Hepatocyte (in vitro differentiated cells): ENCODE data around the gene SETD1A. TPM values are rescaled to one million over a fixed set of nuclear protein-coding genes. Genes with fewer than 3 reads are reported as not detected.
A peak's percentile ranks its signal among the peaks of the same experiment; 100 is the strongest.

Experiments used
- DNase-seq: peaks from one replicate; pipeline ENCODE4 v3.0.0-alpha.2; 2016; ENCODE audit warnings: low spot score
- H2AFZ ChIP-seq: fragments of 200-600 bp; sonication (generic); 2 replicates; pipeline ENCODE4 v1.6.0; 2016; ENCODE audit warnings: antibody characterized with exemption, mild to moderate bottlenecking
- H3K27ac ChIP-seq: fragments of 200-600 bp; sonication (generic); 2 replicates; pipeline ENCODE4 v1.5.1; 2016; ENCODE audit warnings: mild to moderate bottlenecking
- H3K27me3 ChIP-seq: fragments of 200-600 bp; sonication (generic); 2 replicates; pipeline ENCODE4 v1.6.1; 2016
- H3K36me3 ChIP-seq: fragments of 200-600 bp; sonication (generic); replicated peaks from 2 replicates; pipeline ENCODE4 v1.5.1; 2016; ENCODE audit warnings: low read depth; ENCODE audit not compliant: insufficient read depth
- H3K4me1 ChIP-seq: fragments of 200-600 bp; sonication (generic); 2 replicates; pipeline ENCODE4 v1.5.1; 2016; ENCODE audit warnings: mild to moderate bottlenecking, moderate library complexity; ENCODE audit not compliant: insufficient read depth
- H3K4me2 ChIP-seq: fragments of 200-600 bp; sonication (generic); 2 replicates; pipeline ENCODE4 v1.6.0; 2016
- H3K4me3 ChIP-seq: fragments of 200-600 bp; sonication (generic); 2 replicates; pipeline ENCODE4 v1.5.1; 2016; ENCODE audit warnings: mild to moderate bottlenecking
- H3K79me2 ChIP-seq: fragments of 200-600 bp; sonication (generic); 2 replicates; pipeline ENCODE4 v1.6.0; 2017; ENCODE audit warnings: mild to moderate bottlenecking
- H3K9me2 ChIP-seq: fragments of 200-600 bp; sonication (generic); replicated peaks from 2 replicates; pipeline ENCODE4 v1.6.0; 2017; ENCODE audit warnings: mild to moderate bottlenecking; ENCODE audit not compliant: insufficient read depth
- H3K9me3 ChIP-seq: fragments of 200-600 bp; sonication (generic); 2 replicates; pipeline ENCODE4 v1.5.1; 2016; ENCODE audit warnings: low read depth, mild to moderate bottlenecking
- H4K20me1 ChIP-seq: fragments of 200-600 bp; sonication (generic); 2 replicates; pipeline ENCODE4 v1.6.0; 2016; ENCODE audit warnings: mild to moderate bottlenecking; ENCODE audit not compliant: insufficient read depth, poor library complexity, severe bottlenecking
- CTCF ChIP-seq: fragments of 200-600 bp; sonication (generic); IDR thresholded peaks from 2 replicates; pipeline ENCODE4 v1.5.1; 2016; ENCODE audit warnings: antibody characterized with exemption, mild to moderate bottlenecking; ENCODE audit not compliant: poor library complexity
- EZH2 ChIP-seq: fragments of 200-600 bp; sonication (generic); IDR thresholded peaks from 2 replicates; pipeline ENCODE4 v1.6.1; 2016; ENCODE audit warnings: antibody characterized with exemption, mild to moderate bottlenecking, borderline replicate concordance
- EZH2phosphoT487 ChIP-seq: fragments of 200-600 bp; sonication (generic); IDR thresholded peaks from one replicate; pipeline ENCODE4 v1.6.1; 2018; ENCODE audit warnings: antibody characterized with exemption, mild to moderate bottlenecking, low read depth, moderate library complexity; ENCODE audit not compliant: unreplicated experiment, severe bottlenecking
- WGBS: methylation state at CpG from one replicate; pipeline ENCODE4 v1.1.6; 2016; ENCODE audit warnings: low lambda C conversion rate; ENCODE audit errors: missing lambda C conversion rate; 5-methylcytosine and 5-hydroxymethylcytosine counted together
- polyA plus RNA-seq: library from polyadenylated mRNA; unstranded; fragments of >200 nt; fragmentation: Nextera tagmentation; extraction: Ambion mirVana; gene quantifications from 2 replicates; pipeline ENCODE4 v1.2.1, GENCODE V29; 2016
- total RNA-seq: library from RNA; depleted of rRNA; stranded (reverse); fragments of >200 nt; gene quantifications from 2 replicates; pipeline ENCODE4 v1.2.3, GENCODE V29; 2014

Gene SETD1A
- total and polyA plus RNA-seq, 2 experiments from 2014 or later: 2.2 to 2.7 TPM

- DNase-seq: peak; percentile 86
- H4K20me1 ChIP-seq: no peaks in the 10 kb centered on the region
- H2AFZ ChIP-seq: peak within 1 kb of the TSS; percentile 84
- H3K9me3 ChIP-seq: no peaks in the 10 kb centered on the region
- H3K9me2 ChIP-seq: no peaks in the 10 kb centered on the region
- H3K36me3 ChIP-seq: no peaks in the 10 kb centered on the region
- H3K4me1 ChIP-seq: peaks cover 19% of the 10 kb centered on the region
- WGBS: 0% methylated on average over 25 of the region's 70 CpGs
- H3K27me3 ChIP-seq: no peaks in the 10 kb centered on the region
- TF ChIP-seq CTCF (no peak), EZH2phosphoT487 (no peak)
- peak within 1 kb of the TSS; percentile 96 for H3K4me2 ChIP-seq
- H3K27ac ChIP-seq: peak within 1 kb of the TSS; percentile 98
- H3K79me2 ChIP-seq: peaks cover 35% of the 10 kb centered on the region
- H3K4me3 ChIP-seq: peak within 1 kb of the TSS; percentile 99
Observed at GRCh38 chr16:30948667-30949649, 8.6 kb upstream of the SETD1A start, which contains the start of gene ORAI3. ORAI3 (plus strand) TSS chr16:30949068; CDS start chr16:30949290, 222 bp downstream.

- H3K9me2 ChIP-seq: no peaks in the 10 kb centered on the region
- peaks cover 27% of the 10 kb centered on the region for H3K79me2 ChIP-seq
- H3K9me3 ChIP-seq: no peaks in the 10 kb centered on the region
- peak overlapping the region; percentile 98 for H3K27ac ChIP-seq
- H3K36me3 ChIP-seq: no peaks in the 10 kb centered on the region
- H3K4me3 ChIP-seq: peak overlapping the region; percentile 99
- H3K4me2 ChIP-seq: peak overlapping the region; percentile 96
- no peaks in the 10 kb centered on the region for H3K27me3 ChIP-seq
- peak; percentile 84 for DNase-seq
- 7% methylated on average over 19 of the region's 21 CpGs for WGBS
- no peak for TF ChIP-seq CTCF
- no peak for TF ChIP-seq EZH2phosphoT487
- no peak for TF ChIP-seq EZH2
- no peak overlapping the region for H2AFZ ChIP-seq
- H3K4me1 ChIP-seq: peaks cover 19% of the 10 kb centered on the region
- H4K20me1 ChIP-seq: no peaks in the 10 kb centered on the region
Observed at GRCh38 chr16:30949650-30950515, 7.7 kb upstream of the SETD1A start.

- Histone ChIP-seq H3K9me3 (no peaks in the 10 kb centered on the region), H3K4me1 (peaks cover 19% of the 10 kb centered on the region), H3K9me2 (no peaks in the 10 kb centered on the region), H2AFZ (no peak overlapping the region), H3K27ac (peak overlapping the region; percentile 66), H3K4me2 (peak overlapping the region; percentile 96), H3K36me3 (no peaks in the 10 kb centered on the region), H3K4me3 (no peak overlapping the region), H3K79me2 (peaks cover 24% of the 10 kb centered on the region), H3K27me3 (no peaks in the 10 kb centered on the region), H4K20me1 (no peaks in the 10 kb centered on the region)
- no peak for TF ChIP-seq CTCF
- TF ChIP-seq EZH2phosphoT487: no peak
- no peak for TF ChIP-seq EZH2
- DNase-seq: no peak
- WGBS: 81% methylated on average over 8 of the region's 8 CpGs
Observed at GRCh38 chr16:30950516-30951065, 7.0 kb upstream of the SETD1A start.
